ENCODE measurements around the gene COL7A1.
"Not testable (repeated sequence)": the region's sequence is repeated elsewhere in the genome, so short reads cannot be mapped to it uniquely, and the experiment has no call there.

COL7A1 gene

GRCh38 chr3:48538451-48538850 is 56.7 kb downstream of the COL7A1 start:
- no peak for TF ChIP-seq CTCF (conservative IDR thresholded peaks at IDR 0.05; ENCODE audit: low read depth, low read length)
- H3K4me3 ChIP-seq (ENCODE audit: low read length) = no peak overlapping the region
- no peak for DNase-seq (ENCODE audit: low read depth)

GRCh38 chr3:48536785-48537184 is 58.3 kb downstream of the COL7A1 start:
- no peak for DNase-seq (ENCODE audit: low read depth)
- no peak for TF ChIP-seq CTCF (conservative IDR thresholded peaks at IDR 0.05; ENCODE audit: low read depth, low read length)
- no peak overlapping the region for H3K4me3 ChIP-seq (ENCODE audit: low read length)

GRCh38 chr3:48536116-48536515 is 59.0 kb downstream of the COL7A1 start:
- no peak overlapping the region for H3K4me3 ChIP-seq (ENCODE audit: low read length)
- TF ChIP-seq CTCF (conservative IDR thresholded peaks at IDR 0.05; ENCODE audit: low read depth, low read length) = no peak
- no peak for DNase-seq (ENCODE audit: low read depth)

DNA sequence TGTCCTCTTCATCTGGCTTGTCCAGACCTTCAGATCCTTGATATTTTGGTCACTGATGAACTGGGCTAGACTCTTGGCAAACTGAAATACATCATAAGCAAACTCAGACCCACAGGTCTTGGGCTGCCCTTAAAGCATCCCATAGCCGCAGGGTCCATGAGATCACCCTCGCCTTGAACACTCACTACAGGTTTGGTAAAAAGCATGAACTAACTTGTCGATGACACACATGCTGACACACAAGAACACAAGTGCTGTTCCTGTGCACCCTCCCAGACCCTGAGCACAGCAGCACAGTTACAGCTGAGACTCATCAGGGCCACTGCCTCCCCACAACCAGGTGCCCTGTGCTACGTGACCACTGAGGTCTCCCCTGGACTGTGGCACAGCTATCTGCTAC is 59.6 kb downstream of the COL7A1 start:
- DNase-seq (ENCODE audit: low read depth) = no peak
- no peak for TF ChIP-seq CTCF (conservative IDR thresholded peaks at IDR 0.05; ENCODE audit: low read depth, low read length)
- no peak overlapping the region for H3K4me3 ChIP-seq (ENCODE audit: low read length)

GRCh38 chr3:48532977-48533337 is 62.2 kb downstream of the COL7A1 start:
- no peak overlapping the region for H3K4me3 ChIP-seq (ENCODE audit: low read length)
- TF ChIP-seq CTCF (conservative IDR thresholded peaks at IDR 0.05; ENCODE audit: low read depth, low read length) = no peak
- DNase-seq (ENCODE audit: low read depth) = no peak

DNA sequence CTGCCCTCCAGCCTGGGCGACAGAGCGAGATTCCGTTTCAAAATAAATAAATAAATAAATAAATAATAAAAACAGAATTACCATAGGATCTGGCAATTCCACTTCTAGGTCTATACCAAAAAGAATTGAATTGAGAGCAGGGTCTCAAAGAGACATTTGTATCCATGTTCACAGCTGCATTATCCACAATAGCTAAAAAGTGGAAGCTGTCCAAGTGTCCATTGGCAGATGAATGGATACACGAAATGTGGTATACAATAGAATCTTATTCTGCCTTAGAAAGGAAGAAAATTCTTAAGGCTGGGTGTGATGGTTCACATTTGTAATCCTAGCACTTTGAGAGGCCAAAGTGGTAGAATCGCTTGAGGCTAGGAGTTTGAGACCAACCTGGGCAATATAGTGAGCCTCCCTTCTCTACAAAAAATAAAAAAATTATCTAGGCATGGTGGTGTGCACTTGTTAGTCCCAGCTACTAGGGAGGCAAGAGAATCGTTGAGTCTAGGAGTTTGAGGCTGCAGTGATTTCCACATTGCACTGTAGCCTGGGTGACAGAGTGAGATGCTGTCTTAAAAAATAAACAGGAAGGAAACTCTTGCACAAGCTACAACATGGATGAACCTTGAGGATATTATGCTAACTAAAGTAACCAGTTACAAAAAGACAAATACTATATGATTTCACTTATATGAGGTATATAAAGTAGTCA is 62.7 kb downstream of the COL7A1 start:
- H3K4me3 ChIP-seq (ENCODE audit: low read length) = no peak overlapping the region
- no peak for TF ChIP-seq CTCF (conservative IDR thresholded peaks at IDR 0.05; ENCODE audit: low read depth, low read length)

GRCh38 chr3:48530701-48531100 is 64.4 kb downstream of the COL7A1 start:
- DNase-seq (ENCODE audit: low read depth); H3K4me3 ChIP-seq (ENCODE audit: low read length): not testable (repeated sequence)

More for the DNA sequence above, 62.7 kb downstream of the COL7A1 start:
- no peak for DNase-seq (ENCODE audit: low read depth)
